Measurements from ENCODE around the gene FAM180A. TPM values are rescaled to one million over a fixed set of nuclear protein-coding genes. Genes with fewer than 3 reads are reported as not detected.
"Not testable (repeated sequence)": the region's sequence is repeated elsewhere in the genome, so short reads cannot be mapped to it uniquely, and the experiment has no call there.

FAM180A gene
- total and polyA plus RNA-seq, 2 experiments from 2014 or later: not detected

DNA sequence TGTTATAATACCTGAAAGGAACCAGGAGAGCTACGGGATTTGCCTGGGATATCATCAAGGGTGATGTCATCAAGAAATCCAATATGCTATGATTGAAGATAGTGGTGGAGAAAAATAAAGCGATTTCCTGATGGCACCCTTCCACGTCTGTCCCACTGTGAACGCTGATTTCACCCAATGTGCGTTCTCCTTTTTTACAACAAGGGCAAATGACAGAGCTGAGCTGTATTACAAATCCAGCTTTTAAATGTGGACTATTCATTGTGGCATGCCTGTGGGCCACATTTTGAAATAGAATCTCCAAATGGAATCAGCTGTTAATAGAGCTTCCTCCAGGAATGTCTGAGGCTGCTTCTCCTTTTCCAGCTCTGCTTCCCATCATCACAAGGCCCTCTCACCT is 43.9 kb downstream of the FAM180A start:
- no peak overlapping the region for H3K4me3 ChIP-seq
- no peaks in the 10 kb centered on the region for H3K9me3 ChIP-seq (ENCODE audit: low read depth)
- peaks cover 6% of the 10 kb centered on the region for H3K4me1 ChIP-seq (ENCODE audit: low read depth)
- no peaks in the 10 kb centered on the region for H3K36me3 ChIP-seq
- H3K27me3 ChIP-seq: no peaks in the 10 kb centered on the region
- H3K27ac ChIP-seq: no peak overlapping the region
- DNase-seq (ENCODE audit: low read depth in 1 of 2, low spot score in 1 of 2): no peak
- TF ChIP-seq, protein P1, sequence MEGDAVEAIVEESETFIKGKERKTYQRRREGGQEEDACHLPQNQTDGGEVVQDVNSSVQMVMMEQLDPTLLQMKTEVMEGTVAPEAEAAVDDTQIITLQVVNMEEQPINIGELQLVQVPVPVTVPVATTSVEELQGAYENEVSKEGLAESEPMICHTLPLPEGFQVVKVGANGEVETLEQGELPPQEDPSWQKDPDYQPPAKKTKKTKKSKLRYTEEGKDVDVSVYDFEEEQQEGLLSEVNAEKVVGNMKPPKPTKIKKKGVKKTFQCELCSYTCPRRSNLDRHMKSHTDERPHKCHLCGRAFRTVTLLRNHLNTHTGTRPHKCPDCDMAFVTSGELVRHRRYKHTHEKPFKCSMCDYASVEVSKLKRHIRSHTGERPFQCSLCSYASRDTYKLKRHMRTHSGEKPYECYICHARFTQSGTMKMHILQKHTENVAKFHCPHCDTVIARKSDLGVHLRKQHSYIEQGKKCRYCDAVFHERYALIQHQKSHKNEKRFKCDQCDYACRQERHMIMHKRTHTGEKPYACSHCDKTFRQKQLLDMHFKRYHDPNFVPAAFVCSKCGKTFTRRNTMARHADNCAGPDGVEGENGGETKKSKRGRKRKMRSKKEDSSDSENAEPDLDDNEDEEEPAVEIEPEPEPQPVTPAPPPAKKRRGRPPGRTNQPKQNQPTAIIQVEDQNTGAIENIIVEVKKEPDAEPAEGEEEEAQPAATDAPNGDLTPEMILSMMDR (IDR thresholded peaks at IDR 0.05; ENCODE audit: low read depth, low read length): no peak

DNA sequence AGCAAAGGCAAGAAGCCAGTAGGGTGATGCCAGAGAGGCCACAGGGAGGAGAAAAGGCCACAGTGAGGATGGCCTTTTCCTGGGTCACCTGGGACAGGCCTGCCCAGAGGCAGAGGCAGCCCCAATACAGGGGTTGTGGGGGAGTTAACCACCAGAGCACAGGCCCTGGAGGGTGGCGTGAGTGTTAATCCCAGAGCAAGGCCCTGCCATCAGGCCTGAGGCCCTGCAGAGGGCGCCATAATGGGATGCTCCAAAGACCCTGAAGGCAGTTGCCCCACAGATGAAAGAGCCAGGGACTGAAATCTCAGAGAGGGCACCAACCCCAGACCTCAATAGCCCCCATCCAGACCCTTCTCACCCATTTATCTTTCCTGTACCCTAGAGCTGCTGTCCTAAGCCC is 44.5 kb downstream of the FAM180A start:
- DNase-seq (ENCODE audit: low read depth in 1 of 2, low spot score in 1 of 2): no peak

DNA sequence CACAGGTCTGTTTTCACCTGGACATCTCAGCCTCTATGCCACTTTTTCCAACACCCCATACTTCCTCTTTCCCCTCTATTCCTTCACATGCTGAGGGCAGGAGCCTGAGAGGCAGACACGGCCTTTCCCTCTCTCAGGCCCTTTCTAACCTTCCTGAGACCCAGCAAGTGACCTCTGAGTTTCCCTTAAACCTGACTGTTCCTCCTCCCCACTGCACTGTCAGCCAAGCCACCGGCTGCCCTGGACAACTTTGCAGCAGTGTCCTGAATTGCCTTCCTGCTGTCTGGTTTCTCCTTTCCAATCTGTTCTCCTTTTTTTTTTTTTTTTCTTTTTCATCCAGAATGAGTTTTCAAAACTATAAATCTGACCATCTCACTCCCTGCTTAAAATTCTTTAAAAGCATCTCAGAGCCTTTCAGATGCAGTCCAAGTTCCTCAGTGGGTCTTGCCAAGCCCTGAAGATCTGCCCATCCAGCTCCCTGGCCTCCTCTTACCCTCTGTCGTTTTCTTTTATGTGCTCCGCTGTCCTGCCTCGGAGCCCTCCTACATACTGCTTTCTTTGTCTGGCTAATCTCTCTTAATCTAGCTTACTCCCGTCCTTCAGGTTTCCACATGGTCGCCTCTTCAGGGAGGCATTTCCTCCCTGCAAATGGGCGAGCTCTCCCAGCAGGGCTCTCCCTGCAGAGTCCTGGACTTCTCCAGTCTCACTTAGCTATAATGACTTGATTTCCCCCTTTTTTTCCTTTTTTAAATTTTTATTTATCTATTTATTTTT is 51.1 kb downstream of the FAM180A start:
- no peak for DNase-seq (ENCODE audit: low read depth in 1 of 2, low spot score in 1 of 2)
- no peak overlapping the region for H3K4me3 ChIP-seq

More for the DNA sequence above, 44.5 kb downstream of the FAM180A start:
- no peak overlapping the region for H3K27ac ChIP-seq
- H3K36me3 ChIP-seq: no peaks in the 10 kb centered on the region
- no peak overlapping the region for H3K4me3 ChIP-seq
- no peaks in the 10 kb centered on the region for H3K27me3 ChIP-seq
- H3K9me3 ChIP-seq (ENCODE audit: low read depth): no peaks in the 10 kb centered on the region
- TF ChIP-seq, protein P1 (IDR thresholded peaks at IDR 0.05; ENCODE audit: low read depth, low read length): peak; percentile 34
- peaks cover 6% of the 10 kb centered on the region for H3K4me1 ChIP-seq (ENCODE audit: low read depth)

DNA sequence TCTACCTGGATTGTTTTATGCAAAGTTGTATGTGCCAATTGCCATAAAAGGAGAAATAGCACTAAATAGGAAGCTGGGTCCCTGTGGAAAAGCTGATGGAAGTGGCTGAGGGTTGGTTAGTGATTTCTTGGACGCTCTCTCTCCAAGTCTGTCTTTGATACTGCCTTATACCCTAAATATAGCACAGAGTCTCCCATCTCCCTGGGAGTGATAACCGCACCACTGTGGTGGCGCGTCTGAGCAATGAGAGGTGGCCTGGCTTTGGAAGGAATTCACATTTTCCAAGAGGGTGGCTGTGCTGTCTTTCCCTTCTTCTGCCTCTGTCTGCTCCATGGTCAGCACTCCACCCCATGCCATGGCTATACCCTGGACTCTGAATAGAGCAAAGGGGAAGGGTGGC is 55.1 kb downstream of the FAM180A start:
- peak overlapping the region; percentile 72 for H3K27ac ChIP-seq

More for the DNA sequence above, 51.1 kb downstream of the FAM180A start:
- H3K27me3 ChIP-seq: no peaks in the 10 kb centered on the region
- H3K9me3 ChIP-seq (ENCODE audit: low read depth): no peaks in the 10 kb centered on the region
- H3K4me1 ChIP-seq (ENCODE audit: low read depth): peaks cover 18% of the 10 kb centered on the region
- H3K36me3 ChIP-seq: no peaks in the 10 kb centered on the region
- TF ChIP-seq, protein P1 (IDR thresholded peaks at IDR 0.05; ENCODE audit: low read depth, low read length): no peak
- peak overlapping the region; percentile 48 for H3K27ac ChIP-seq

DNA sequence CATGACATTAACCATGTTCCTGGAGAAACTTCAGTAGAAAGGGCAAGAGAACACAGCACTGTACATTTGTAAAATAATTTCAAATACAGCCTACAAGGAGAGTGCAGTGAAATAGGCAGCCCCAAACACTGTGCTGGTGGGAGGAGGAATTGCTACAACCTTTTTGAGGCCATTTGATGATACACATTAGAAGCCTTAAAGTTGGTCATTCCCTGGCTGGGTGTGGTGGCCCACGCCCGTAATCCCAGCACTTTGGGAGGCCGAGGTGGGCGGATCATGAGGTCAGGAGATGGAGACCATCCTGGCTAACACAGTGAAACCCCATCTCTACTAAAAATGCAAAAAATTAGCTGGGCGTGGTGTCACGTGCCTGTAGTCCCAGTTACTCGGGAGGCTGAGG is 56.0 kb downstream of the FAM180A start:
- H3K36me3 ChIP-seq; H3K27ac ChIP-seq; H3K4me3 ChIP-seq; H3K27me3 ChIP-seq; DNase-seq (ENCODE audit: low read depth in 1 of 2, low spot score in 1 of 2); H3K9me3 ChIP-seq (ENCODE audit: low read depth): not testable (repeated sequence)
- peaks cover 12% of the 10 kb centered on the region for H3K4me1 ChIP-seq (ENCODE audit: low read depth)

More for the DNA sequence above, 55.1 kb downstream of the FAM180A start:
- no peaks in the 10 kb centered on the region for H3K27me3 ChIP-seq
- TF ChIP-seq, protein P1 (IDR thresholded peaks at IDR 0.05; ENCODE audit: low read depth, low read length): no peak
- H3K4me1 ChIP-seq (ENCODE audit: low read depth): peaks cover 12% of the 10 kb centered on the region
- DNase-seq (ENCODE audit: low read depth in 1 of 2, low spot score in 1 of 2): peak in 1 of 2 donors; percentile 13
- peaks cover 8% of the 10 kb centered on the region for H3K36me3 ChIP-seq
- H3K9me3 ChIP-seq (ENCODE audit: low read depth): no peaks in the 10 kb centered on the region
- no peak overlapping the region for H3K4me3 ChIP-seq

DNA sequence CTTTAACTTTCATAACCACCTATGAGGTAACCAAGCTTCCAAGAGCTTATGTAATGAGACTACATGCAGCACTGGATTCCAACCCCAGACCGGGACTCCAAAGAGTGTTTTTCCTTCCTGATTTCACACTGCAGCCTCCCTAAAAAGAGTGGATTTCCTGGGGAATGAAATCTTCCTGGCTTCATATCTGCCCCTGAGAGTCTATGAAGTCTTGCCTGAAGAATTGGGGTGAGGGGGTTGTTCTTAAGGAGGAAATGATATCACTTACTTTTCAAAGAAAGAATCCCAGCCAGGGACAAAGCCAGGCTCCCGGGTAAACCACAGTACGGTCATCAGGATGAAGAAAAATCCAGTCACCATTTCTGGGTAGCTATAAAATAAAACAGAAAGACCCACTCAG is 56.6 kb downstream of the FAM180A start:
- Histone ChIP-seq H3K36me3 (peaks cover 11% of the 10 kb centered on the region), H3K27ac (no peak overlapping the region), H3K4me3 (no peak overlapping the region), H3K9me3 (ENCODE audit: low read depth) (no peaks in the 10 kb centered on the region), H3K27me3 (no peaks in the 10 kb centered on the region), H3K4me1 (ENCODE audit: low read depth) (peaks cover 12% of the 10 kb centered on the region)
- TF ChIP-seq, protein P1 (IDR thresholded peaks at IDR 0.05; ENCODE audit: low read depth, low read length): no peak
- no peak for DNase-seq (ENCODE audit: low read depth in 1 of 2, low spot score in 1 of 2)
